ENCODE data around the gene ZSWIM4.

Gene ZSWIM4

DNA sequence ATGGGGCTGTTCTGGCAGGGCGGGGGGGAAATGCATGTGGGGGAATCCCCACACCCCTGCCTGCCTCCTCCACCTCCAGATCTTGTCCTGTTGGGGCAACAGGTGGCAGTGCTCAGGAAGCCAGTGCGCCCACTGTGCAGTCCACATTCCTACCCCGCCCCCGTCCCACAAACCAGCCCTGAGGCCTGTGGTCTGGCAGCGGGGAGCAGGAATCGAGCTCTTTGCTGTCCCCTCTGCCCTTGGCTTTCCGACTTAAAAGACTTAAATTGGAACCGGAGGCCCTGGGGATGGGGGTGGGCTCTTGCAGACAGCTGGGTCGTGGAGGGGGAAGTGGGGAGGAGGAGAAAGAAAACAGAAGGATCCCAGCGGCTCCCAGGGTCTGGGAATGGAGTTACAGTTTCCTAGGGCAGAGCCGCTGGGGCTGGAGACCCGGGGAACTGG is 86.0 kb downstream of the ZSWIM4 start:
- DNase-seq = peak; percentile 72
- in situ Hi-C loops (cut with MboI; ENCODE audit: low pct_unique_long_range_greater_than_20kb, low sequenced_read_pairs) = loop anchor here (25.0 kb wide), 1 partner anchor 181 kb away; the partner anchor contains the start of genes MISP3 and PALM3
